GM21515 (cell line): ENCODE data around the gene GDAP1L1.

ENCODE experiments used
- ATAC-seq: cut with Tn5 transposase; IDR thresholded peaks from one replicate; pipeline ENCODE4 v1.9.1; 2021; ENCODE audit not compliant: unreplicated experiment

GDAP1L1 gene

GRCh38 chr20:44247131-44247571, at the start of gene GDAP1L1:
Gene GDAP1L1, plus strand, starts transcription at chr20:44247308. Its CDS starts 27 bp downstream, at chr20:44247335.
- ATAC-seq, result no peak

- ATAC-seq, result no peak
These were observed 48.2 kb upstream of the GDAP1L1 start for GRCh38 chr20:44198872-44199271.

GRCh38 chr20:44199877-44200276, 47.2 kb upstream of the GDAP1L1 start:
- ATAC-seq, result no peak

GRCh38 chr20:44200371-44200770, 46.7 kb upstream of the GDAP1L1 start:
- no peak for ATAC-seq

- ATAC-seq, result no peak
These were observed 46.1 kb upstream of the GDAP1L1 start for GRCh38 chr20:44200983-44201382.

GRCh38 chr20:44203161-44203560, 43.9 kb upstream of the GDAP1L1 start:
- no peak for ATAC-seq

GRCh38 chr20:44204156-44204831, 42.8 kb upstream of the GDAP1L1 start:
- ATAC-seq, result no peak

- no peak for ATAC-seq
These were observed 42.3 kb upstream of the GDAP1L1 start for GRCh38 chr20:44204832-44205215.

GRCh38 chr20:44206132-44206531, 41.0 kb upstream of the GDAP1L1 start:
- no peak for ATAC-seq

GRCh38 chr20:44207126-44207723, 39.9 kb upstream of the GDAP1L1 start:
- ATAC-seq, result no peak

GRCh38 chr20:44208165-44208564, 38.9 kb upstream of the GDAP1L1 start:
- no peak for ATAC-seq

- no peak for ATAC-seq
These were observed 38.3 kb upstream of the GDAP1L1 start for GRCh38 chr20:44208770-44209169.

- peak; percentile 11 for ATAC-seq
These were observed 37.3 kb upstream of the GDAP1L1 start for GRCh38 chr20:44209686-44210405.

GRCh38 chr20:44210406-44211176, 36.5 kb upstream of the GDAP1L1 start, which contains the start of gene OSER1:
Gene OSER1, minus strand, starts transcription at chr20:44210771. Its CDS starts 3,814 bp downstream, at chr20:44206957.
- peak; percentile 74 for ATAC-seq

- ATAC-seq, result peak; percentile 1
These were observed 35.7 kb upstream of the GDAP1L1 start for GRCh38 chr20:44211177-44212039.

- ATAC-seq, result no peak
These were observed 34.3 kb upstream of the GDAP1L1 start for GRCh38 chr20:44212792-44213191.

GRCh38 chr20:44215125-44215524, 32.0 kb upstream of the GDAP1L1 start:
- ATAC-seq, result no peak

- no peak for ATAC-seq
These were observed 29.6 kb upstream of the GDAP1L1 start for GRCh38 chr20:44217342-44218092.

GRCh38 chr20:44218446-44218845, 28.7 kb upstream of the GDAP1L1 start:
- no peak for ATAC-seq
